OCI-LY7 (cell line): ENCODE data around the gene FANCD2. TPM values are rescaled to one million over a fixed set of nuclear protein-coding genes. Genes with fewer than 3 reads are reported as not detected.
"Not testable (repeated sequence)": the region's sequence is repeated elsewhere in the genome, so short reads cannot be mapped to it uniquely, and the experiment has no call there.

Source experiments
- BruUV-seq: library from RNA; stranded (reverse); fragments of 400-500 nt; replicated peaks from 2 replicates; lab custom pipeline; 2021; lab: Mats Ljungman, UMichigan
- CTCF ChIA-PET: fragments of 300-600 bp; sonication (Branson Sonifier 250); formaldehyde crosslinking; loops from one replicate; lab custom pipeline; 2022; ENCODE audit warnings: antibody characterized with exemption; ENCODE audit not compliant: unreplicated experiment; lab: Charles Lee
- POLR2A ChIA-PET: fragments of 300-600 bp; sonication (Branson Sonifier 250); formaldehyde crosslinking; loops from one replicate; lab custom pipeline; 2022; ENCODE audit warnings: antibody characterized with exemption; lab: Charles Lee
- DNase-seq: peaks from one replicate; pipeline ENCODE4 v3.0.0-alpha.2; 2015; ENCODE audit warnings: low spot score
- H2AFZ ChIP-seq: fragments of 200-600 bp; sonication (generic), shearing (Covaris generic); 2 replicates; pipeline ENCODE4 v1.6.1; 2014; ENCODE audit warnings: mild to moderate bottlenecking, antibody characterized with exemption, low read length, moderate library complexity
- H3K27ac ChIP-seq: fragments of 200-600 bp; sonication (generic); 2 replicates; pipeline ENCODE4 v1.5.1; 2014; ENCODE audit warnings: mixed run types, low read depth, mild to moderate bottlenecking, moderate library complexity, low read length, inconsistent platforms; ENCODE audit not compliant: poor library complexity, severe bottlenecking
- H3K36me3 ChIP-seq: fragments of 200-600 bp; sonication (generic); 2 replicates; pipeline ENCODE4 v1.6.1; 2014; ENCODE audit warnings: mild to moderate bottlenecking, antibody characterized with exemption, low read length, moderate library complexity, mixed read lengths; ENCODE audit not compliant: insufficient read depth
- H3K4me1 ChIP-seq: fragments of 200-600 bp; sonication (generic); 2 replicates; pipeline ENCODE4 v1.5.1; 2014; ENCODE audit warnings: mild to moderate bottlenecking, low read length; ENCODE audit not compliant: insufficient read depth, poor library complexity, severe bottlenecking
- H3K4me2 ChIP-seq: fragments of 200-600 bp; sonication (generic); 2 replicates; pipeline ENCODE4 v1.6.1; 2014; ENCODE audit warnings: mild to moderate bottlenecking, low read length
- H3K4me3 ChIP-seq: fragments of 200-600 bp; sonication (generic); 2 replicates; pipeline ENCODE4 v1.5.1; 2014; ENCODE audit warnings: mild to moderate bottlenecking, low read depth, low read length; ENCODE audit not compliant: poor library complexity, severe bottlenecking
- H3K79me2 ChIP-seq: fragments of 200-600 bp; sonication (generic); 2 replicates; pipeline ENCODE4 v1.6.1; 2016; ENCODE audit warnings: low read depth, mild to moderate bottlenecking, low read length, moderate library complexity, mixed read lengths; ENCODE audit not compliant: insufficient read depth
- H3K9me2 ChIP-seq: fragments of 200-600 bp; sonication (generic); 2 replicates; pipeline ENCODE4 v1.6.1; 2016; ENCODE audit warnings: mild to moderate bottlenecking, low read length, mixed read lengths; ENCODE audit not compliant: insufficient read depth
- H3K9me3 ChIP-seq: fragments of 200-600 bp; sonication (generic); 2 replicates; pipeline ENCODE4 v1.6.1; 2014; ENCODE audit warnings: mild to moderate bottlenecking, mixed run types, low read length, mixed read lengths
- H4K20me1 ChIP-seq: fragments of 200-600 bp; sonication (generic); 2 replicates; pipeline ENCODE4 v1.6.1; 2014; ENCODE audit warnings: mild to moderate bottlenecking, antibody characterized with exemption, low read length, moderate library complexity, mixed read lengths; ENCODE audit not compliant: insufficient read depth
- EZH2phosphoT487 ChIP-seq: fragments of 200-600 bp; sonication (generic); IDR thresholded peaks from 2 replicates; pipeline ENCODE4 v1.6.1; 2018; ENCODE audit warnings: low read depth, borderline replicate concordance, mild to moderate bottlenecking, mixed run types, antibody characterized with exemption, low read length, moderate library complexity, mixed read lengths
- intact Hi-C: fragments of 100-400 bp; cut with micrococcal nuclease; formaldehyde crosslinking; loops from one replicate; pipeline ENCODE4 v1.10.0; 2022; ENCODE audit not compliant: unreplicated experiment
- total RNA-seq, 2 experiments: library from RNA; depleted of rRNA in 1 of 2; stranded (reverse); fragments of >200 nt in 1 of 2; shearing (Covaris generic) in 1 of 2; gene quantifications; 2 replicates each; pipeline ENCODE4 v1.2.3, GENCODE V29; 2014 to 2022
- TF ChIP-seq, protein P1 (sequence below): fragments of 200-600 bp; sonication (generic); conservative IDR thresholded peaks from 2 replicates; pipeline ENCODE4 v1.5.1; 2014; ENCODE audit warnings: mild to moderate bottlenecking, antibody characterized with exemption, low read length, moderate library complexity, mixed read lengths

FANCD2 gene
- total RNA-seq, 2 experiments from 2014 or later: 112 to 130 TPM

DNA sequence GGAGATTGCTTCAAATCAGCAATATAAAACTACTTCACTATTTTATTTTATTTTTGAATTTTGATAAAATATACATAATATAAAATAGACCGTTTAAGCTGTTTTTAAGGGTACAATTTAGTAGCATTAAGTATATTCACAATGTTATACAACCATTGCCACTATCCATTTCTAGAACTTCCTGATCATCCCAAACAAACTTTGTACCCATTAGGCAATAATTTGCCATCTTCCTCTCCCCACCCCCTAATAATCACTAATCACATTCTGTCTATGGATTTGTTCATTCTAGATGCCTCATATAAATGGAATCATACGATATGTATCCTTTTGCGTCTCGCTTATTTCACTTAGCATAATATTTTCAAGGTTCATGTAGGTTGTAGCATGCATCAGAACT lies 28.9 kb downstream of the FANCD2 start:
- POLR2A ChIA-PET: interaction anchor here (0.7 kb wide), 1 partner anchor 51 kb away, joined by 3 read pairs; no protein-coding TSS in a partner anchor

DNA sequence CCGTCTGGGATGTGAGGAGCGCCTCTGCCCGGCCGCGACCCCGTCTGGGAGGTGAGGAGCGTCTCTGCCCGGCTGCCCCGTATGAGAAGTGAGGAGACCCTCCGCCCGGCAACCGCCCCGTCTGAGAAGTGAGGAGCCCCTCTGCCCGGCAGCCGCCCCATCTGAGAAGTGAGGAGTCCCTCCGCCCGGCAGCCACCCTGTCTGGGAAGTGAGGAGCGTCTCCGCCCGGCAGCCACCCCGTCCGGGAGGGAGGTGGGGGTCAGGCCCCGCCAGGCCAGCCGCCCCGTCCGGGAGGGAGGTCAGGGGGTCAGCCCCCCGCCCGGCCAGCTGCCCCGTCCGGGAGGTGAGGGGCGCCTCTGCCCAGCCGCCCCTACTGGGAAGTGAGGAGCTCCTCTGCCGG lies 43.8 kb downstream of the FANCD2 start:
- intact Hi-C loops, H3K4me3 ChIP-seq, H3K9me2 ChIP-seq, BruUV-seq, H3K4me2 ChIP-seq, POLR2A ChIA-PET, CTCF ChIA-PET, H3K27ac ChIP-seq, H3K79me2 ChIP-seq, DNase-seq, H3K4me1 ChIP-seq, H4K20me1 ChIP-seq, H2AFZ ChIP-seq: not testable (repeated sequence)
- H3K36me3 ChIP-seq: peaks cover 77% of the 10 kb centered on the region
- H3K9me3 ChIP-seq: peaks cover 14% of the 10 kb centered on the region; the same call in 1 of the 2 replicates

More for the DNA sequence above, 28.9 kb downstream of the FANCD2 start:
- Histone ChIP-seq H4K20me1 (no peaks in the 10 kb centered on the region), H3K27ac (no peak overlapping the region), H3K79me2 (no peaks in the 10 kb centered on the region), H3K36me3 (peaks cover 63% of the 10 kb centered on the region), H2AFZ (no peak overlapping the region), H3K4me1 (no peaks in the 10 kb centered on the region), H3K9me3 (no peaks in the 10 kb centered on the region), H3K4me3 (no peak overlapping the region), H3K4me2 (no peak overlapping the region), H3K9me2 (no peaks in the 10 kb centered on the region)
- CTCF ChIA-PET: no interaction called here
- TF ChIP-seq, protein P1, sequence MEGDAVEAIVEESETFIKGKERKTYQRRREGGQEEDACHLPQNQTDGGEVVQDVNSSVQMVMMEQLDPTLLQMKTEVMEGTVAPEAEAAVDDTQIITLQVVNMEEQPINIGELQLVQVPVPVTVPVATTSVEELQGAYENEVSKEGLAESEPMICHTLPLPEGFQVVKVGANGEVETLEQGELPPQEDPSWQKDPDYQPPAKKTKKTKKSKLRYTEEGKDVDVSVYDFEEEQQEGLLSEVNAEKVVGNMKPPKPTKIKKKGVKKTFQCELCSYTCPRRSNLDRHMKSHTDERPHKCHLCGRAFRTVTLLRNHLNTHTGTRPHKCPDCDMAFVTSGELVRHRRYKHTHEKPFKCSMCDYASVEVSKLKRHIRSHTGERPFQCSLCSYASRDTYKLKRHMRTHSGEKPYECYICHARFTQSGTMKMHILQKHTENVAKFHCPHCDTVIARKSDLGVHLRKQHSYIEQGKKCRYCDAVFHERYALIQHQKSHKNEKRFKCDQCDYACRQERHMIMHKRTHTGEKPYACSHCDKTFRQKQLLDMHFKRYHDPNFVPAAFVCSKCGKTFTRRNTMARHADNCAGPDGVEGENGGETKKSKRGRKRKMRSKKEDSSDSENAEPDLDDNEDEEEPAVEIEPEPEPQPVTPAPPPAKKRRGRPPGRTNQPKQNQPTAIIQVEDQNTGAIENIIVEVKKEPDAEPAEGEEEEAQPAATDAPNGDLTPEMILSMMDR: no peak
- no TSS peak for BruUV-seq
- no peak for DNase-seq
- intact Hi-C loops: no loop called here

DNA sequence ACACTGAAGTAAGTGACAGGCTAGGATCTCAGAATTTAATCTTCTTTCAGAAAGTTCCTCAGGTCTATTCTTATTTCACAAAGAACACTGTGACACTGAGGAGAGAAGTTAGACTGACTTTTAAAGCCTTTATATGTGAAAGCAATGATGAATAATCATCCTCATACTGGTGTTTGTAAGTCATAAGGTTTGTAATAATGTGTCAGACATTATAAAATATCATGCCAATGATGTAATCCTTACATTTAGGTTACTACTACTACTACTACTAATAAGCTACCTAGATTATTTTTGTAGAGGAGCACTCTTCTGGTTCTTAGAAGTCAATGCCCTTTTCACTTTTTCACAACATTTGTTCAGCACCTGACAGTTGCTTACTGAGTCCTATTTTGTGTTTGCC lies 48.4 kb downstream of the FANCD2 start:
- CTCF ChIA-PET: no interaction called here
- no peaks in the 10 kb centered on the region for H4K20me1 ChIP-seq
- H3K27ac ChIP-seq: no peak overlapping the region
- DNase-seq: no peak
- no TSS peak for BruUV-seq
- no peak overlapping the region for H3K4me2 ChIP-seq
- POLR2A ChIA-PET: interaction anchor here (0.6 to 0.8 kb wide), 2 partner anchors 13 to 68 kb away, joined by 3 to 5 read pairs; no protein-coding TSS in a partner anchor
- H3K4me1 ChIP-seq: no peaks in the 10 kb centered on the region
- H3K9me2 ChIP-seq: no peaks in the 10 kb centered on the region
- H2AFZ ChIP-seq: no peak overlapping the region
- H3K9me3 ChIP-seq: no peaks in the 10 kb centered on the region
- peaks cover 76% of the 10 kb centered on the region for H3K36me3 ChIP-seq
- H3K79me2 ChIP-seq: no peaks in the 10 kb centered on the region
- TF ChIP-seq, protein P1: no peak
- no peak for TF ChIP-seq EZH2phosphoT487
- no peak overlapping the region for H3K4me3 ChIP-seq
- intact Hi-C loops: no loop called here
